NCI-H2081 treated with DMSO at 0.1 percent for 48 hours (cell line): ENCODE results near the gene RRP1B.
"Not testable (repeated sequence)": the region's sequence is repeated elsewhere in the genome, so short reads cannot be mapped to it uniquely, and the experiment has no call there.

Source experiments
- DNase-seq: peaks from one replicate; lab custom pipeline; 2025; lab: John Stamatoyannopoulos, UW

Gene RRP1B

DNA sequence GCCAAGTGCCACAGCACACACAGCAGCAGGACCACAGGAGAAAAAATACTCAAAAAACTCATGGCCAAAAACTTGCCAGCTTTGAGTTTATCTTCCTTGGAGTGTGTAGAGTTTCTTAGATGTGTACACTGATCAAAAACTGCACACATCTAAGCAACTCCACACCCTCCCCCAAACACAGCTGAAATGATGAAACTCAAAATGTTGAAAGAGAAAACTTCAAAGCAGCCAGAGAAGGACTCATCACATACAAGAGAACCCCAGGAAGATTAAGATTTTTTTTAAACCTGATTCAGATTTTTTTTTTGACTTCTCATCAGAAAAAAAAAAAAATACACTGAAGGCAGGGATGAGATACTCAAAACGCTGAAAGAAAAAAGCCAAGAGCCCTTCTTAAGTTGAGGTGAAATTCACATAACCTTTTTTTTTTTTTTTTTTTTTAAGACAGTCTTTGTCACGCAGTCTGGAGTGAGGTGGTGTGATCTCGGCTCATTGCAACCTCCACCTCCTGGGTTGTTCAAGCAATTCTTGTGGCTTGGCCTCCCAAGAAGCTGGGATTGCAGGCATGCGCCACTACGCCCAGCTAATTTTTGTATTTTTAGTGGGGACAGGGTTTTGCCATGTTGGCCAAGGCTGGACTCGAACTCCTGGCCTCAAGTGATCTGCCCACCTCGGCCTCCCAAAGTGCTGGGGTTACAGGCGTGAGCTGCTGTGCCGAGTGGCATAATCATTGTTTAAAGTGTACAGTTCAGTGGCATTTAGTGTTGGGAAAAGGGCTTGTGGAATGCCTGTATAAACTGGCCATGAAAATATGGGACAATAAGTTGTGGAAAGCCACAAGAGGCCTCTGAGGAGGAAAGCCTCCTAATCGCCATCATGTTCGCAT, 38.6 kb downstream of the RRP1B start:
- no peak for DNase-seq

DNA sequence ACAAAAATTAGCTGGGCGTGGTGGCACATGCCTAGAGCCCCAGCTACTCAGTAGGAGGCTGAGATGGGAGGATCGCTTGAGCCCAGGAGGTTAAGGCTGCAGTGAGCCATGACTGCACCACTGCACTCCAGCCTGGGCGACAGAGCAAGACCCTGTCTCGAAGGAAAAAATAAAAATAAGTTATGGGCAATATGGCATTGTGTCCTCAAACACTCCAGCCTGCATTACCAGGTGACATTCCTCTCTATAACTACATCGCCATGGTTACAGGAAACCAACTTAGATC, 40.1 kb downstream of the RRP1B start:
- DNase-seq: not testable (repeated sequence)

DNA sequence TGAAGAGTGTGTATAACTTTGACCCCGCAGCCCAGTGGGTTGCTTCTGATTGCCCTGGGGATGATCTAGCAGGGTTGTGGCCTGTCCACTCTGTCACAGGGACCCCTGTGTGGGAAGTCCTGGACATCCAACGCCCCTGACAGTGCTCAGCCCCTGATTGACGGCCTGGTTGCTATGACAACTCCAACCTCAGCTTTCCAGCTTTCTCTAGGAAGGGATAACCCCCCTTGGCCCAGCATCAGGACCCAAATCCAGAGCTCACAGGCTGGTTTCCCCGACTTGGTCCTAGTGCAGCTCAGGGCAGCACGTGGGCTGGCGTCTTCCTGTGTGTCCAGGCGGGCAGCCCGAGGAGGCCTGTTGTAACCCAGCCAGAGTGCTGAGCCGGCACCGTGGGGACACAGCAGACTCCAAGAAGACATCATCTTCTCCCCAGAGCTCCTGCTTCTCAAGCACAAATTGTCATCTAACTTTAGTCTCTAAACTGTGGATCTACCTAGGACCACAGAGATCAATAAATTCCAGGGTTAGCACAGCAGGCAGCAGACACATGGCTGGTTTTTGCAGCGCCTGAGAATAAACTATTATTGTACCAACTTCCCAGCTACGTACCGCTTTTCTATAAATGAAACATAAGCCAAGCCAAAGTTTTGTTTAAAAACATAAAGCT, 40.7 kb downstream of the RRP1B start:
- DNase-seq: no peak

DNA sequence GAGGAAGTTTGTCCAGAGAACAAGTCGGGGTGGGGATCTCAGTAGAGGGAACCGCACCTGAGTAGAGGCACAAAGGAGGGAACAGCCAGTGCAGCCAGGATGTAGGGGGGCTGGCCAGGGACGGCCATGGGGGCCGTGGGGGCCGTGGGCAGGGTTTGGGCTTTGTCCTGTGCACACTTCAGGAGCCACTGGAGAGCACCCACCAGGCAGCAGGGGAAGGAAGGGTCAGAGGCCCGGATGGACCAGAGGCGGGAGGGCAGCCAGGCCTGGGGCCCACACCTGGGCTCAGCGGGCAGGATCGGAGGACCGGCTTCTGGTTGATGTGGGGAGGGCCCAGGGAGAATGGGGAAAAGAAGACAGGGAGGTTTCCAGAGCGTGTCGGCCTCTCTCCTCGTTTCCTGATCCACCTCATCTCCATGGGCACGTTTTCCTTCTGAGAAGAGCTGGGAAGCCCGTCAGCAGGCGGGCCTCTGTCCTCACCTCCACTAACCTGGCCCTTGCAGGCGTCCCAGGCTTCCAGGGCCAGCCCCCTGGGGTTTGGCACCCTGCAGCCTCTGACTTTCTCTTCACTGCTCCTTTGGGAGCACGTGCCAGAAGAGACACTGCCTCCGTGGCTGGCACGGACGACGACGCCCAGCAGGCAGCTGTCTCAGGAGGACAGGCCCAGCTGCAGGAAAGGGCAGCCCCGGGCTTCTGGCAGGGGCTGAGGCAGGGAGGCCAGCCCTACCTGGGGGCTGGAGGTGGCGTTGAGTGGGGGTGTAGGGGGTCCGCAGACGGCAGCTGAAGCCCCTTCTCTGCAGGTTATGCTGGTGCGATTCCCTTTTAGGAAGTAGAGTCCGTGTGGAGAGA, 42.8 kb downstream of the RRP1B start:
- DNase-seq: no peak

DNA sequence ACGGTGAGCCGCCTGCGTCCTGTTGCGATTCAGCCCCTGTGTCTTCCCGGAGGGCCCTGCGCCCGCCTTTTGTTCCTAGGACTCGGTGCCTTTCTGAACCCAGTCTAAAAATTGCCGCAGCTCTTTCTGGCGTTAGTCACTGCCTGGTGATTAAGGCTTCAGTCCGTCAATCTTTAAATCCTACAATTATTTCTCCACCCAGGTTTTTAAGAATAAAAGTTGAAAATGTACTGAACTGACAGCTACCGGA, 43.4 kb downstream of the RRP1B start:
- no peak for DNase-seq

DNA sequence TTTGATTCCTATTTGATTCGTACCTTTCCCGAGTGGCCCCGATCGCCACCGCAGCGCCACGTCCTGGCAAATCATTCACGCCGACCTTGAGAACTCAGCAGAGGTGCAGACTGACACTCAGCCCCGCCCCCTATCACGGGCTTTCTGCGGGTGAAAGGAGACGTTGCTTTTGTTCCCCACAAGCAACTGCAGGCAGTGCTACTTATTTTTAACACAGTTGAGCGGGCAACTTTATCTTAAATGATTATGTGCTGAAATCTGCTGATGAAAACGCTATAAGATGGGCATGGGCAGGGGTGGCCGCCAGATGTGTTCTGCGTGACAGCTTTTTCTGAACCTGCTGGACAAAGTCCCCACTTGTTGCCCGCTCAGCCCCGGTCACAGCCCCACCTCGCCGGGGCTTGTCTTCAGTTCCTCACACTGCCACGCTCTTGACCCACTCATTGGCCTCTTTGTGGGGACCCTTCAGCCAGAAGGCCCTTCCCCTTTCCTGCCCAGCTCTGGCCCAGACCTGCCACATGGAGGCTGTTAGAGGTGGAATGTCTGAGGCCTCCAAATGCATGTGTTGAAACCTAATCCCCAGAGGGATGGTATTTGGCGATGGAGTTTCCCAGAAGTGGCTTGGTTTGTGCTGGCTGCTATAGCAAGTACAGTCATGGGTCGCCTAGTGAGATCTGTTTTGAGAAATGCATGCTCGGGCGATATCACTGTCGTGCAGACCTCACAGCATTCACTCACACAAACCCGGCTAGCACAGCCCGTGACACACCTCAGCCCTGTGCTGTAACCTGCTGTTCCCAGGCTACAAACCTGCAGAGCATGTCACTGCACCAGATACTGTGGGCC, 43.9 kb downstream of the RRP1B start:
- no peak for DNase-seq

DNA sequence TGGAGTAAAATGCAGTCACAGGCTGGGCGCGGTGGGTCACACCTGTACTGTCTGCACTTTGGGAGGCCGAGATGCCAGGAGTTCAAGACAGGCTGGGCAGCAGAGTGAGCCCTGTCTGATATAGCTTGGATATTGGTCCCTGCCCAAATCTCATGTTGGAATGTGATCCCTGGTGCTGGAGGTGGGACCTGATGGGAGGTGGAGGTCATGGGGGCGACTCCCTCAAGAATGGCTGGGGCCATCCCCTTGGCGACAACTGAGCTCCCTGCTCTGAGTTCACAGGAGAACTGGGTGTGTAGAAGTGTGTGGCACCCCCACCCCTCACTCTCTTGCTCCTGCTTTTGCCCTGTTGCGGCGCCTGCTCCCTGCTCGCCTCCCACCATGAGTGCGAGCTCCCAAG, 48.1 kb downstream of the RRP1B start:
- DNase-seq: no peak

DNA sequence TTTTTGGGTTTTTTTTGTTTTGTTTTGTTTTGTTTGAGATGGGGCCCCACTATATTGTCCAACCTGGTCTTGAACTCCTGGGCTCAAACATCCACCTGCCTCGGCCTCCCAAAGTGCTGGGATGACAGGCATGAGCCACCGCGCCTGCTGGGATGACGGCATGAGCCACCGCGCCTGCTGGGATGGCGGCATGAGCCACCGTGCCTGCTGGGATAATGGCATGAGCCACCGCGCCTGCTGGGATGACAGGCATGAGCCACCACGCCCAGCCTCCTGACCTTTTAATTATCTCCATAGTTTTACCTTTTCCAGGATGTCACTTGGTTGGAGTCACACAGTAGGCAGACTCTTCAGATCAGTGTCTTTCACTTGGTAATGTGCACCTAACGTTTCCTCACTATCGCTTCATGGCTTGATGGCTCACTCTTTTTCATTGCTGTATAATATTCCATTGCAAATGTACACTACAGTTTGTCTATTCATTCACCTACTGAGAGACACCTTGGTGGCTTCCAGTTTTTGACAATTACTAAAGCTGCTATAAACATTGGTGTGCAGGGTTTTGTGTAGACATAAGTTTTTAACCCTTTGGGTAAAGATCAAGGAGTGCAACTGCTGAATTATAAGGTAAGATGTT, 49.5 kb downstream of the RRP1B start:
- no peak for DNase-seq

DNA sequence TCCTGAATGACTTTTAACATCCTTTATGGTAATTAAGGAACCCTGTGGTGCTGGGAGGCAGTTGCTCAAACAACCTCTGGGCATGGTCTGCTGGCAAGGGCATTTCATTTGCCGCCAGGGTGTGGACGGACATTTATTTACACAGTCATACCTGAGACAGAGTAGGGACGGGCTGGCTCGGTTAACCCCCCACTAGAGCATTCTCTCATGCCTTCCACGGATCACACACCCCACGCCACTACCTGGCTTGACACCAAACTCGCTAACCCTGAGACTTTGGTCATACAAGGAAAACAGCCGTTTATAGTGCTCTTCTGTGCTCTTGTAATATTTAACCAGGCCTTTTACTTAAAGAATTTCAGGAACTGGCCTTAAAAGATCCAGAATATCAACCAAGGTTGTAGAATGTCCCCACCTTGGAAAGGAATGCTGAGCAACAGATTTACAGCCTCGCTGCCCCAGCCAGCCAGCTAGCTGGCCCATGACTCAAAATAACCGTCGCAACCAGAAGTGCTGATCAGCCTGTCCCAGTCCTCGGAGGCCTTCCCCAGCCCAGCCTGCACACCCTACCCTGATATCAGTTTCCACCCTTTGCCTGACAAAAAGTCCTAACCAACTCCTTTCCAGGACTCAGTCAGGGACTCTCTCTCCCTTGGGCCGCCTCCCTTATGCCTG, 53.0 kb downstream of the RRP1B start:
- DNase-seq: no peak

DNA sequence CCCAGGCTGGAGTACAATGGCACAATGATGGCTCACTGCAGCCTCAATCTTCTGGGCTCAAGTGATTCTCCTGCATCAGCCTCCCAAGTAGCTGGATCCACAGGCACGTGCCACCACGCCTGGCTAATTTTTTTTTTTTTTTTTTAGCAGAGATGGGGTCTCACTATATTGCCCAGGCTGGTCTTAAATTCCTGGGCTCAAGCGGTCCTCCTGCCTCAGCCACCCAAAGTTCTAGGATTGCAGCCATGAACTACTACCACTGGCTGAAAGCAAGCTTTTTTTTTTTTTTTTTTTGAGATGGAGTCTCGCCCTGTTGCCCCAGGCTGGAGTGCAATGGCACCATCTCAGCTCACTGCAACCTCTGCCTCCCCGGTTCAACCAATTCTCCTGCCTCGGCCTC, 53.8 kb downstream of the RRP1B start:
- DNase-seq: not testable (repeated sequence)

DNA sequence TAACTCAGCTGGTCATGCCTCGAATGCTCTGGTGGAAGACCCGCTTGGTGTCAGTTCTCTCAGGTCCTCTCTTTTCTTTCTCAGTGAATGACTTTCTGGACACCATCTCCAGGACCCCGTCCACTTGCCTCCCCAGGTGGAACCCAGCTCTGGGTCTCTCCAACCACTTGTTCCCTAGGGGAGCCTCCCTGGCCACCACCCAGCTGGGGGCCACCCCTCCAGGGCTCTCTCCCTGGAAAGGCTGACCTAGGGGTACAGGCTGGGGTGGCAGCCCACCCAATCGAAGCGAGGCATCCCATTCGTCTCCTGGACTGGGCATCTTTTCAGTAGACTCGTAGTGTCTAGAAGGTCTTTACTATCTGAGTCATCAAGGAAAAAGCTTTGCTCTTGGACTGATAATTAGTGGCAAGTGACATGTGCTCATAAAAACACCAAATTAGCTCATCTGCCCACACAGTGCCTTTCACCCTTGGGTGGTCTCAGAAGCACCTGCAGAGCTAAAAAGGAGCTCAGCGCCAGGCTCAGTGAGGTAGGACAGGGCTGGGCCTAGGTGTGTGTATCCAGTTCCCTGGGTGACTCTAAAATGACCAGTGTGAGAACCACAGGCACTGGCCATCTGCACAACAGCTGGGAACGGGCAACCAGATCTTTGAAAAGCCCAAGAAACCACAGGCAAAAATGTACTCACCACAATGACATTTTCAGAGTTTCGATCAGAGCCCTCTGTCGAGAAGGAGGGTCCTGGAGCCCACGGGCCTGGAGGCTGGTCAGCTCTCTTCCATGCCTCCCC, 57.2 kb downstream of the RRP1B start:
- DNase-seq: no peak

DNA sequence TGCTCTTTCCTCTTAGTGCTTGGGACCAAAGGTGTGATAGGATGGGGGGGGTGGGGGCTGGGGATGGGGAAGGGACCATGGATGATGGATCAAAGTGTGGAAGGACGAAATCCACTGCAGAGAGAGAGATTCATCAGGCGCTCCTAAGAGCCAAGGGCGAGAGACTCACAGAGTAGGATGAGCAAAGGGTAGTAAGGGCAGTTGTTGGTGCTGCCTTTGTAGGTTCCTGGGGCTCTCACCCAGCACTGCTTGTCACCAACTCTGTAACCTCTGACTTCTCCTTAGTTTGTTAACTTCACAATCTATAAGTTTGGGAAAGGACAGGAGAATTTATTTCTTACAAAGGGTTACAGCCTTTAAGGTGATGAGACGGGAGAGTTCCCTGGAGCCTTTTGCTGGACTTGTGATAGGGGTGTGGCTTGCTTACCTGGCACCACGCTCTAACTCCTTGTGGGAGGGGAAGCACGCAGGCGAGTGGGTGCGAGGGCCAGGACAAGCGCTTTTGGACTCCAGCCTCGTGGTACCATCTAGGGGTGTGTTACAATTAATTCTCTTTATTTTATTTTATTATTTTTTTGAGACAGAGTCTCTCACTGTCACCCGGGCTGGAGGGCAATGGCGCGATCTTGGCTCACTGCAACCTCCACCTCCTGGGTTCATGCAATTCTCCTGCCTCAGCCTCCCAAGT, 58.0 kb downstream of the RRP1B start:
- no peak for DNase-seq

DNA sequence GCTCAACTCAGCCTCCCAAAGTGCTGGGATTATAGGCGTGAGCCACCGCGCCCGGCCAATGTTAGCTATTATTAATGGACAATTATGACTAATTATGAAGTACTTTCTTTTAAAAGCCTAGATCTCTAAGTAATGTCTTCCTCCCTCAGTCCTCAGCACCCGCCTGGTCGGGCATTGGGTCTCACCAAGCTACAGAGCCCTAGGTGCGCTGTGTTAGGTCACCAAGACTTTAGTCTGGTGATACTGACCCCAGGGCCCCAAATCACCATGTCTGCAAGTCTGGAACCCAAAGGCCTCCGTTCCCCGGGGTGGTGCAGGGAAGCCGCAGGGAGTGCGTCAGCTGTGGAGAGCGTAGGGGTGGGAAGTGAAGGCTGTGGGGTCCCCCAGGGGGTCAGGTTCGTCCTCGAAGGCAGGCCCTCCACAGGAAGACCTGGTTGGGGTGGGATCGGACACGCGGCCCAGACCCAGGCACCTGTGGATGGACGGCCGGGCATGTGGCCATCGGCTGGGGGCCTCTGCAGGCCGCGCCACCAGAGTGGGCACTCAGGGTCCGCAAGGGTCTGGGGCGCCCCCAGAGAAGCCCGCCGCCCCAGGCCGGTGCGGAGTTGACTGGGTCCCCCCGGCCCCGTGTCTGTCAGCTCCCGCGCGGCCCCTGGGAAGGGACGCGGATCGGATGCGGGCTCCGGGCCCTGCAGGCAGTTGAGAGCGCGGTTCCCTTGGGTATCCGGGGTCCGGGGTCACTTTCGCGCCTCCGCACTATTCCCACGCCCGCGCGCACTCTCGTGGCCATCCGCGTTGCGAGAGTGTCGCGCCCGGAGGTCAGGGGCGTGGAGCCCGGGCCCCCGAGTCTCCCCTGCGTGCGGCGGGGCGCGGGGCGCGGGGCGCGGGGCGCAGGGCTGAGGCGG, 58.9 kb downstream of the RRP1B start:
- DNase-seq: no peak

DNA sequence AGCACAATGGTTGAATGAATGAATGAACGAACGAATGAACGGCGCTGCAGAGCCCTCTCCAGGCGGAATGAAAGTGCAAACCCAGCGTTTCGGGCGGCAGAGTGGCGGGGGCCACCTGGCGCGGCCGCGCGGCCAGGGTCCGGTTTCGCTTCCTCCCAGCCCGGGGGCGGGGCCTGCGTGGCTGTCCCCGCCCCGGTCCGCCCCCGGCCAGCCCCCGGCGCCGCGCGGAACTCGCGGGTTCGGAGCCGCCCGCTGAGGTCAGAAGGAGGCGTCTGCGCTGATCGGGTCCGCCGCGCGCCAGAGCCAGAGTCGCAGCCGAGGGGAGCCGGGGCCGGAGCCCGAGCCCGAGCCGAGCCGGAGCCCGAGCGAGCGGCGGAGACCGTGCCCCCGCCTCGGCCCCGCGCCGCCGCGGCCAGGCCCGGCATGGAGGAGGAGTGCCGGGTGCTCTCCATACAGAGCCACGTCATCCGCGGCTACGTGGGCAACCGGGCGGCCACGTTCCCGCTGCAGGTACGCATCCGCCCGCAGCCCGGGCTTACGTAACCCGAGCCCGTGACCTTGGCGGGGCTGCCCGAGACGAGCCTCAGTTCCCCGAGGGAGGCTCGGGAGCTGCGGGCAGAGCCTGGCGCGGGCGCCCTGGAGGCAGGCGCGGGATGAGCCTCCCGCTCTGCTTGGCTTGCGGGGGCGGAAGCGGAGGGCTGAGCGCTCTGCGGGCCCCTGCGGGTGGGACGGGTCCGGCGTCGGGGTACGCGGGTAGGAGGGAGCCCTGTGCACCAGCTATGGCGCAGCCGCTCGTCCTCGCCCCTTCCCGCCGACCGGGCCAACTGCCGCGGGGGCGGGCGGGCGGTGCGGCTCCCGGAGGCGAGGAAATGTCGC, 59.8 kb downstream of the RRP1B start, which contains the start of gene PDXK:
Gene PDXK (plus strand): TSS at position 258 of the 876 bp plus-strand sequence. CDS start 166 bp downstream, at position 424.
- no peak for DNase-seq

DNA sequence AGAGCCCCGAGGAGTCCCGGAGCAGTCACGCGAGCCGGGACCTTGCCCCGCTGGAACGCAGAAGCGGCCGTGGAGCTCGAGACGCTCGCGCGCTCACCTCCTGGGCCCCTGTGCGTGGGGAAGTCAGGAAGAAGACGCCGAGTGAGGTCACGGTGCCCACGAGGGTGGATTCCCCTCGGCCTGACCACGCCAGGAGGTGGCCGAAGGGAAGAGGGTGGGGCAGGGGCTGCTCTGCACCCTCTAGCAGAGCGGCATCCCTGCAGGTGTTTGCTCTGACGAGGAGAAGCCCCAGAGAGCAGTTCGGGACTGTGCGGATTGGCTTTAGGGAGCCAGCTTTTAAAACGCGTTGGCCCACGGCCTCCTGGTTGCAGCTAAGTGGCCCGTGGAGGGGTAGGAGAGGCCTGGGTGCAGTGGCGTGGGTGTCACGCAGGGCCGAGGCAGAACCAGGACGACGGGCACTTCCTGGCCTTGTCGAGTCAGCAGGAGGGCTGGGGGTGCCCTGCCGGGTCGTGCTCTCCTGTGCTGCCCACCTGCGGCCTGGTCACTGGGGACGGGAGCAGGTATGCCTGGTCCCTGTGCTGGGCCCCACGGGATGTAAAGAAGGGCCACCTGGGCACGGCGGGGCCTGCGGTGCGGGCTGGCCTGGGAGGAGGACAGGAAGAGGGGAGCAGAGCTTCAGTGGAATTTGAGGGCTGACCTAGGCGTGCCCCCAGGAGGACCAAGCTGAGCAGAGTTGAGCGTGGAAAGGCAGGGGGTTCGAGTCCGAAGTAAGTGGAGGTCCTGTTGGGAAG, 60.6 kb downstream of the RRP1B start:
- no peak for DNase-seq

DNA sequence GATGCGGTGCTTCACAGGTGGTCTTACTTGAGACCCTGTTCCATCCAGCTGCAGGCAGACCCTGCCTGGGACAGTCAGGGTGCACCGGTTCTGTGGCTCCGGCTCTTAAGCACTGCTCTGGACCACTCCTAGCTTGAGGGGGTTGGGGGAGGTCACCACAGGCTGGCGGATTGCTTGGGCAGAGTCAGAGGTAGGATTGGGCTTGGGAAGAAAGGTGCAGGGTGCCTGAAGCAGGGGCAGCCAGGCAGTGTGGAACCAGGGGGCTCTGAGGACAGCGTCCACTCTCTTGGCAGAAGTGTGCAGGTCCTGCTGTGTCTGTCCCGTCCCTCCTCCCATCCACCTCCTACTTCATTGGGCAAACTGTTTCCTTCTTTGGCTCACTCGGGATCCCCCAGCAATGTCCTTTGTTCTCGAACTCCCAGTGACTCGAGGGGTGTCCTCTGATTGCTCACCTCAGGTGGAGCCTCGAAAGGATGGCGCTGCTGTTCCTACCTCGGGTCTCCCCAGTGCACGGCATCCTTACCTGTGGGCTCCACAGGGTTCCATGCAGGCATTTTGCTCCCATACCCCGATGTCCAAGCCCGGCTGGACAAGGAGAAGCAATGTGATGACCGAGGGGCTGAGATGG, 61.3 kb downstream of the RRP1B start:
- DNase-seq: no peak
